Esophagus muscularis mucosa (tissue), 4 donors: ENCODE data around the gene PROCA1. TPM values are rescaled to one million over a fixed set of nuclear protein-coding genes. Genes with fewer than 3 reads are reported as not detected.

Experiments
- DNase-seq: peaks from one replicate; pipeline ENCODE4 v3.0.0-alpha.2; 2017; ENCODE audit errors: extremely low spot score
- H3K27ac ChIP-seq, 4 donors: fragments of 200-600 bp; sonication (generic); replicated peaks in 1 of 4; 1 replicate in 3 of 4; 2 replicates in 1 of 4; pipeline ENCODE4 v1.5.1; 2016 to 2019; ENCODE audit warnings: mild to moderate bottlenecking in 1 of 4
- H3K27me3 ChIP-seq, 4 donors: fragments of 200-600 bp; sonication (generic); one replicate each; pipeline versions ENCODE4 v1.5.1 to v1.6.0; 2016 to 2019
- H3K36me3 ChIP-seq, 4 donors: fragments of 200-600 bp; sonication (generic); one replicate each; pipeline ENCODE4 v1.5.1; 2016 to 2019
- H3K4me1 ChIP-seq, 4 donors: fragments of 200-600 bp; sonication (generic); one replicate each; pipeline ENCODE4 v1.5.1; 2016 to 2019
- H3K4me3 ChIP-seq, 4 donors: fragments of 200-600 bp; sonication (generic); 1 replicate in 2 of 4; 2 replicates in 2 of 4; pipeline ENCODE4 v1.5.1; 2016 to 2019; ENCODE audit warnings: mild to moderate bottlenecking in 4 of 4, moderate library complexity in 1 of 4
- H3K9me3 ChIP-seq, 4 donors: fragments of 200-600 bp; sonication (generic); 1 replicate in 3 of 4; 2 replicates in 1 of 4; pipeline ENCODE4 v1.5.1; 2016 to 2019
- CTCF ChIP-seq, 3 experiments: fragments of 200-600 bp in 2 of 3; fragments of 450-650 bp in 1 of 3; sonication (generic) in 2 of 3; IDR thresholded peaks; one replicate each; pipeline ENCODE4 v1.5.1; 2017 to 2019; ENCODE audit warnings: antibody characterized with exemption in 3 of 3, mild to moderate bottlenecking in 2 of 3, moderate library complexity in 1 of 3
- EP300 ChIP-seq: sonication (generic); formaldehyde crosslinking; IDR thresholded peaks from one replicate; pipeline ENCODE4 v1.6.1; 2017; ENCODE audit warnings: antibody characterized with exemption
- POLR2A ChIP-seq: fragments of 450-650 bp; IDR thresholded peaks from one replicate; pipeline ENCODE4 v1.6.1; 2017; ENCODE audit warnings: antibody characterized with exemption, moderate library complexity, mild to moderate bottlenecking, low read depth
- POLR2AphosphoS5 ChIP-seq, 2 donors: sonication (generic); formaldehyde crosslinking; IDR thresholded peaks; one replicate each; pipeline ENCODE4 v1.6.1; 2017; ENCODE audit warnings: antibody characterized with exemption in 2 of 2
- WGBS: methylation state at CpG from one replicate; pipeline ENCODE4 v1.1.5; 2018; 5-methylcytosine and 5-hydroxymethylcytosine counted together
- intact Hi-C: fragments of 100-400 bp; cut with DNase I; formaldehyde crosslinking; loops from one replicate; pipeline ENCODE4 v1.15.1; 2023
- total RNA-seq, 4 donors: library from RNA; depleted of rRNA; stranded (reverse); fragments of >200 nt; gene quantifications; one replicate each; pipeline versions ENCODE4 v1.1.0 to v1.2.1, GENCODE V29; 2016

Gene PROCA1
- total RNA-seq, 4 donors from 2014 or later = 0.50 to 2.1 (median 0.85) TPM

DNA sequence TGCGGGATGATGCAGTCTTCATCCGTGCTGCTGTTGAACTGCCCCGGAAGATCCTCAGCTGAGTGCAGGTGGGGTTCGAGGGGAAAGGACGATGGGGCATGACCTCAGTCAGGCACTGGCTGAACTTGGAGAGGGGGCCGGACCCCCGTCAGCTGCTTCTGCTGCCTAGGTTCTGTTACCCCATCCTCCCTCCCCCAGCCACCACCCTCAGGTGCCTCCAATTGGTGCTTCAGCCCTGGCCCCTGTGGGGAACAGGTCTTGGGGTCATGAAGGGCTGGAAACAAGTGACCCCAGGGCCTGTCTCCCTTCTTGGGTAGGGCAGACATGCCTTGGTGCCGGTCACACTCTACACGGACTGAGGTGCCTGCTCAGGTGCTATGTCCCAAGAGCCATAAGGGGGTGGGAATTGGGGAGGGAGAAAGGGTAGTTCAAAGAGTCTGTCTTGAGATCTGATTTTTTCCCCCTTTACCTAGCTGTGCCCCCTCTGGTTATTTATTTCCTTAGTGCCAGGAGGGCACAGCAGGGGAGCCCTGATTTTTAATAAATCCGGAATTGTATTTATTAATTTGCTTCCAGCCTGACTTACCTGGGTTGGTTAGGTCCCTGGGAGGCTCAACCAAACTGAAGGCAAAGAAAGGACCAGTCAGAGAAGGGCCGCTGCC is 38.0 kb upstream of the PROCA1 start:
- DNase-seq = no peak
- Histone ChIP-seq H3K27ac (peak overlapping the region; percentile 13 to 60 (median 36)), H3K4me3 (no peak overlapping the region), H3K9me3 (no peaks in the 10 kb centered on the region), H3K36me3 (peaks cover 0 to 28% (median 23%) of the 10 kb centered on the region in 4 donors), H3K27me3 (no peaks in the 10 kb centered on the region), H3K4me1 (peaks cover 33 to 48% (median 44%) of the 10 kb centered on the region in 4 donors)
- TF ChIP-seq EP300 (no peak), CTCF (IDR thresholded peaks at IDR 0.05) (no peak), POLR2AphosphoS5 (IDR thresholded peaks at IDR 0.05) (no peak), POLR2A (no peak)
- 56% methylated on average over 6 of the region's 11 CpGs for WGBS
- intact Hi-C loops = loop anchor here (2.0 kb wide), 1 partner anchor 23 kb away; the partner anchor contains the start of gene TLCD1

- intact Hi-C loops = loop anchor here (2.0 kb wide), 1 partner anchor 22 kb away; the partner anchor contains the start of gene TLCD1
- no peak overlapping the region for H3K4me3 ChIP-seq
- peaks cover 0 to 28% (median 23%) of the 10 kb centered on the region in 4 donors for H3K36me3 ChIP-seq
- 75% methylated on average over 9 of the region's 18 CpGs for WGBS
- no peaks in the 10 kb centered on the region for H3K9me3 ChIP-seq
- H3K27me3 ChIP-seq = no peaks in the 10 kb centered on the region
- H3K27ac ChIP-seq = peak overlapping the region; percentile 13 to 60 (median 36)
- TF ChIP-seq POLR2A (no peak), POLR2AphosphoS5 (IDR thresholded peaks at IDR 0.05) (no peak), EP300 (no peak), CTCF (IDR thresholded peaks at IDR 0.05) (no peak)
- peaks cover 39 to 55% (median 51%) of the 10 kb centered on the region in 4 donors for H3K4me1 ChIP-seq
- DNase-seq = no peak
Observed at GRCh38 chr17:28748852-28749515, 37.3 kb upstream of the PROCA1 start.

GRCh38 chr17:28747801-28748750 is 36.4 kb upstream of the PROCA1 start:
- no peak for TF ChIP-seq POLR2A
- no peak for TF ChIP-seq POLR2AphosphoS5 (IDR thresholded peaks at IDR 0.05)
- TF ChIP-seq CTCF (IDR thresholded peaks at IDR 0.05) = no peak
- no peak for TF ChIP-seq EP300
- Histone ChIP-seq H3K4me1 (peaks cover 43 to 62% (median 57%) of the 10 kb centered on the region in 4 donors), H3K9me3 (no peaks in the 10 kb centered on the region), H3K4me3 (no peak overlapping the region), H3K27me3 (no peaks in the 10 kb centered on the region), H3K27ac (no peak overlapping the region), H3K36me3 (peaks cover 0 to 28% (median 23%) of the 10 kb centered on the region in 4 donors)
- intact Hi-C loops = loop anchor here (2.0 kb wide), 1 partner anchor 21 kb away; the partner anchor contains the start of gene TLCD1
- 93% methylated on average over 10 of the region's 18 CpGs for WGBS
- DNase-seq = no peak

- peaks cover 0 to 28% (median 23%) of the 10 kb centered on the region in 4 donors for H3K36me3 ChIP-seq
- H3K4me3 ChIP-seq = no peak overlapping the region
- 71% methylated on average over 3 of the region's 7 CpGs for WGBS
- peaks cover 45 to 69% (median 62%) of the 10 kb centered on the region in 4 donors for H3K4me1 ChIP-seq
- no peaks in the 10 kb centered on the region for H3K27me3 ChIP-seq
- DNase-seq = no peak
- no peaks in the 10 kb centered on the region for H3K9me3 ChIP-seq
- intact Hi-C loops = no loop called here
- H3K27ac ChIP-seq = peak overlapping the region; percentile 37 to 95 (median 90)
- TF ChIP-seq POLR2A (no peak), EP300 (no peak), CTCF (IDR thresholded peaks at IDR 0.05) (no peak), POLR2AphosphoS5 (IDR thresholded peaks at IDR 0.05) (no peak)
Observed at GRCh38 chr17:28747051-28747691, 35.5 kb upstream of the PROCA1 start.
